C4-2B (cell line): ENCODE results near the gene LRRC58.

ENCODE experiments used
- H3K27ac ChIP-seq: fragments of 450-650 bp; 2 replicates; pipeline ENCODE4 v1.5.1; 2017
- ZFX ChIP-seq: fragments of 450-650 bp; IDR thresholded peaks from 2 replicates; pipeline ENCODE4 v1.6.1; 2017
- TF ChIP-seq, protein P1 (sequence below): fragments of 450-650 bp; conservative IDR thresholded peaks from 2 replicates; pipeline ENCODE4 v1.5.1; 2017; ENCODE audit warnings: mild to moderate bottlenecking

The LRRC58 gene

DNA sequence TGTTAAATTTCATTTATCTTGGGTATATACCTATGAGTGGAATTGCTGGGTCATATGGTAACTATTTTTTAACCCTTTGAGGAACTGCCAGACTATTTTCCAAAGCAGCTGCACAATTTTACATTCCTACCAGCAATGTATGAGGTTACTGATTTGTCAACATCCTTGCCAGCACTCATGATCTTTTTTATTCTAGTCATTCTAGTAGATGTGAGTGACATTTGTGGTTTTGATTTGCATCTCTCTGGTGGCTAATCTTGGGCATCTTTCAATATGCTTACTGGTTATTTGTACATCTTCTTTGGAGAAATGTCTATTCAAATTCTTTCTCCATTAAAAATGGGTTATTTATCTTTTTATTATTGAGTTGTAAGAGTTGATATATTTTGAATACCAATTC is 21.3 kb upstream of the LRRC58 start:
- TF ChIP-seq ZFX = no peak
- TF ChIP-seq, protein P1, sequence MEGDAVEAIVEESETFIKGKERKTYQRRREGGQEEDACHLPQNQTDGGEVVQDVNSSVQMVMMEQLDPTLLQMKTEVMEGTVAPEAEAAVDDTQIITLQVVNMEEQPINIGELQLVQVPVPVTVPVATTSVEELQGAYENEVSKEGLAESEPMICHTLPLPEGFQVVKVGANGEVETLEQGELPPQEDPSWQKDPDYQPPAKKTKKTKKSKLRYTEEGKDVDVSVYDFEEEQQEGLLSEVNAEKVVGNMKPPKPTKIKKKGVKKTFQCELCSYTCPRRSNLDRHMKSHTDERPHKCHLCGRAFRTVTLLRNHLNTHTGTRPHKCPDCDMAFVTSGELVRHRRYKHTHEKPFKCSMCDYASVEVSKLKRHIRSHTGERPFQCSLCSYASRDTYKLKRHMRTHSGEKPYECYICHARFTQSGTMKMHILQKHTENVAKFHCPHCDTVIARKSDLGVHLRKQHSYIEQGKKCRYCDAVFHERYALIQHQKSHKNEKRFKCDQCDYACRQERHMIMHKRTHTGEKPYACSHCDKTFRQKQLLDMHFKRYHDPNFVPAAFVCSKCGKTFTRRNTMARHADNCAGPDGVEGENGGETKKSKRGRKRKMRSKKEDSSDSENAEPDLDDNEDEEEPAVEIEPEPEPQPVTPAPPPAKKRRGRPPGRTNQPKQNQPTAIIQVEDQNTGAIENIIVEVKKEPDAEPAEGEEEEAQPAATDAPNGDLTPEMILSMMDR = no peak
- no peak overlapping the region for H3K27ac ChIP-seq

DNA sequence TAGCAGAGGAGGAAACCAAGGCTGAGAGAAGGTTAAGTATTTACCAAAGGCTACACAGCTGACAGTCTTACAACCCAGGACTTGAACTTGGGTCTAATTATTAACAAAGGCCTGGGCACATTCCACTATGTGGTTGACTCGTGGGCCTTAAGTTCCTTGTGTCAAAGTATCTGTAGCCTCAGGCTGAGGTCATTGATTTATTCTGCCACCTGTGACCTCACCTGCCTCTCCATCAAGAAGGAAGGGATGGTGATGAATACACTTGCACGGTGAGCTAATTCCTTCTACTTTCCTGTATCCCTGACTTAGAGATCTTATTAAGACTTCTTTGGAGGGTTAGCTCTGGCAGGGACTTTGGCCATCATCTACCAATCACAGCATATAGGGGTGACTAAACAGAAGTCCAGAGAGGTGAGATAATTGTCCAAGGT is 19.9 kb upstream of the LRRC58 start:
- H3K27ac ChIP-seq = no peak overlapping the region
- TF ChIP-seq, protein P1 = no peak
- no peak for TF ChIP-seq ZFX

DNA sequence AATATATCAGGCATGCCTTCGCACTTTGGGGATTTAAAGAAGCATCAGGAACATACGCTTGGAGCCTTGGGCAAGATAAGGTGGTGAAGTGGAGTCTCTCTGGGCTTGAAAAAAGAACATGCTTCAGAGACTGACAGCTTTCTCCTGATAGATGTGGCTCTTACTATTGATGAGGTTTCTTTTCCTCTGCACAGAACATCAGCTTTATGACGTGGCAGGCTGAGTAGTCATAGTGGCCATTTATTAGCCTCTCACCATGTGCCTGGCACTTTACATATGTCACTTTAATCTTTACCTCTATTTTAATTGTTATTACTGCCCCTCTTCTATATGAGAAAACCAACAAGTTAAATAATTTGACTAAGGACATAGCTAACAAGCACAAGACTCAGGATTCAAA is 19.0 kb upstream of the LRRC58 start:
- no peak for TF ChIP-seq ZFX
- TF ChIP-seq, protein P1 = no peak

DNA sequence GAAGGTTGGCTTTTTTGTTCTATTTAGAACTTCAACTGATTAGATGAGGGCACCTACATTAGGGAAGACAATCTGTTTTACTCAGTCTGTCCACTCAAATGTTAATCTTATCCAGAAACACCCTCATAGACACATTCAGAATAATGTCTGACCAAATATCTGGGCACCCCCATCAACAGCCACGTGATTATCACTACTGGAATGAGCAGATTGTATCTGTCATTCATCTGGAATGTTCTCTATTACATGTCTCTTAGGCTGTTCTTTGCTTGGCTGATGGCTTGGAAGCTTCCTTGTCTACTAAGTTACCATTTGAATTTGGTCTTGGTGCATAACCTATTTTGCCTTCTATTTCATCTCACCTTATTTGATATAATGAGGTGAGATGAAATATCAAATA is 15.7 kb upstream of the LRRC58 start:
- TF ChIP-seq, protein P1 = no peak
- no peak for TF ChIP-seq ZFX

More for the DNA sequence above, 19.0 kb upstream of the LRRC58 start:
- no peak overlapping the region for H3K27ac ChIP-seq

DNA sequence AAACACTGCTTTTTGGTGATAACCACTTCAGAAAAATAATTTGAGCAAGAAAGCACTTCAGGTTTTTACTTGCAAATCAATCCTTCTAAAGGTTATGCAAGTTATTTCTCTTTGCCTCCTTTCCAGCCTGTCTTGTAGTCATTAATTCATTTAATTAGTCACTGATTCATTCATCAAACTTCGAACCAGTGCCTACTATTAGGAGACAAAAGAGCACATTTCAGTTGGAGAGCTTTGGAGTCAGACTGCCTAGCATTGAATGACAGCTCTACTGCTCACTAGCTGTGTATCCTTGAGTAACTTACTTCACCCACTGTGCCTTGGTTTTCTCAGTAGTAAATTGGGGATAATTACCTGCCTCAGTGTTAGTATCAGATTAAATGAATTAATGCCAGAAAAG is 14.9 kb upstream of the LRRC58 start:
- no peak overlapping the region for H3K27ac ChIP-seq
- TF ChIP-seq, protein P1 = no peak
- no peak for TF ChIP-seq ZFX

More for the DNA sequence above, 15.7 kb upstream of the LRRC58 start:
- no peak overlapping the region for H3K27ac ChIP-seq

DNA sequence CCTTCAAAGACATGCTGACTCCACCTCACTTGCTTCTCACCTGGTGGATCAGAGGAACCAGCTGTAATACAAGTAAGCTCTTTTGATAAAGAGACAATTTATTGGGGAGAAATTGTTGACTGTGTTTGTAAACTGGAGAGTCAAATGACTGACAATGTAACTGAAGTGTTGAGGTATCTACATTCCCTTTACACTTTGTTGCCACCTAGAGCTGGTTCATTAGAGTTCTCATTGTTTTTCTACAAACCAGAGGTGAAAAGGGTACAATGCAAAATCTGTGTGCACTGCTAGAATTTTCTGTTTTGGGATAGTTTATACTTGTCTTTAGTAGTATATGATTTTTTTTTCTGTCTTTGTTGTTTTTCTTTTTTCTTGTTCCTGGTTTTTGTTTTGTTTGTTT is 8.7 kb upstream of the LRRC58 start:
- TF ChIP-seq, protein P1 = no peak
- TF ChIP-seq ZFX = no peak
- no peak overlapping the region for H3K27ac ChIP-seq

DNA sequence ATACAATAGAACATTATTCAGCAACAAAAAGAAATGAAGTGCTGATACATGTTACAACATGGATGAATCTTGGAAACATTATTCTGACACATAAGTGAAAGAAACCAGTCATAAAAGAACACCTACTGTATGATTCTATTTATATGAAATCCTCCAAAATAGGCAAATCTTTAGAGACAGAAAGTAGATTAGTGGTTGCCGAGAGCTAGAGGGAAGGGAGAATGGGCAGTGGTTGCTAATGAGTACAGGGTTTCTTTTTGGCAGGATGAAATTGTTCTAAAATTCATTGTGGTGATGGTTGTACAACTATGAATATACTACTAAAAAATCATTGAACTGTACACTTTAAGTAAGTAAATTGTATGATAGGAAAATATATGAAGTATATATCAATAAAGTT is 6.3 kb upstream of the LRRC58 start:
- H3K27ac ChIP-seq = no peak overlapping the region
- TF ChIP-seq, protein P1 = no peak
- TF ChIP-seq ZFX = no peak
